ENCODE data around the gene MAT2A.

Gene MAT2A

GRCh38 chr2:85588645-85589044 is 49.7 kb downstream of the MAT2A start:
- H3K4me1 ChIP-seq (ENCODE audit: control insufficient read depth, insufficient read depth, low read depth, low read length) = peaks cover 34% of the 10 kb centered on the region
- H3K9me3 ChIP-seq (ENCODE audit: control insufficient read depth, low read length) = no peaks in the 10 kb centered on the region
- H2AFZ ChIP-seq (ENCODE audit: low read depth, low read length) = no peak overlapping the region
- no peak overlapping the region for H3K4me2 ChIP-seq (ENCODE audit: low read length, poor library complexity, severe bottlenecking)
- peak overlapping the region; percentile 18 for H3K27ac ChIP-seq (ENCODE audit: low read length, poor library complexity, severe bottlenecking)
- peaks cover 7 to 14% of the 10 kb centered on the region in 2 experiments for H3K36me3 ChIP-seq (ENCODE audit: control insufficient read depth in 1 of 2, insufficient read depth in 2 of 2, low read depth in 1 of 2, low read length in 2 of 2)
- H3K18ac ChIP-seq (ENCODE audit: low read depth in 1 of 2, low read length in 2 of 2) = no peak overlapping the region
- peak overlapping the region in 1 of 2 experiments; percentile 18 for H3K4ac ChIP-seq (ENCODE audit: low read depth in 1 of 2, low read length in 2 of 2)
- H3K9ac ChIP-seq (ENCODE audit: low read length) = no peak overlapping the region
- H3K79me1 ChIP-seq (replicated peaks; ENCODE audit: low read length, poor library complexity, severe bottlenecking) = peaks cover 3% of the 10 kb centered on the region
- H2BK120ac ChIP-seq (ENCODE audit: low read depth, low read length) = peak overlapping the region; percentile 9
- no peak for DNase-seq
- peak overlapping the region; percentile 65 to 70 for H2BK12ac ChIP-seq (ENCODE audit: low read length in 2 of 2)
- WGBS = 93% methylated on average over 4 of the region's 4 CpGs
- H3K4me3 ChIP-seq (ENCODE audit: insufficient read depth in 1 of 2, low read depth in 1 of 2, low read length in 2 of 2) = no peak overlapping the region
- peak overlapping the region; percentile 28 for H4K91ac ChIP-seq (ENCODE audit: low read length)
- no peaks in the 10 kb centered on the region for H3K27me3 ChIP-seq (ENCODE audit: control insufficient read depth in 1 of 2, insufficient read depth in 1 of 2, low read length in 2 of 2)
- no peak overlapping the region for H2BK15ac ChIP-seq (ENCODE audit: low read depth, poor library complexity, severe bottlenecking)
- H4K8ac ChIP-seq (ENCODE audit: low read length) = no peak overlapping the region
- peak overlapping the region; percentile 75 for H2AK5ac ChIP-seq (ENCODE audit: low read length, severe bottlenecking)
- no peak overlapping the region for H3K23ac ChIP-seq (ENCODE audit: low read length in 2 of 2)
- H3K14ac ChIP-seq (ENCODE audit: low read length in 2 of 2) = no peak overlapping the region
- no peak overlapping the region for H2BK5ac ChIP-seq (ENCODE audit: low read depth, low read length, poor library complexity, severe bottlenecking)

GRCh38 chr2:85589181-85589580 is 50.2 kb downstream of the MAT2A start:
- no peak for DNase-seq
- Histone ChIP-seq H3K18ac (ENCODE audit: low read depth in 1 of 2, low read length in 2 of 2) (no peak overlapping the region), H4K8ac (ENCODE audit: low read length) (no peak overlapping the region), H2BK15ac (ENCODE audit: low read depth, poor library complexity, severe bottlenecking) (no peak overlapping the region), H3K79me1 (replicated peaks; ENCODE audit: low read length, poor library complexity, severe bottlenecking) (peaks cover 5% of the 10 kb centered on the region), H3K4ac (ENCODE audit: low read depth in 1 of 2, low read length in 2 of 2) (no peak overlapping the region), H4K91ac (ENCODE audit: low read length) (no peak overlapping the region), H3K27me3 (ENCODE audit: control insufficient read depth in 1 of 2, insufficient read depth in 1 of 2, low read length in 2 of 2) (no peaks in the 10 kb centered on the region), H3K14ac (ENCODE audit: low read length in 2 of 2) (no peak overlapping the region), H3K36me3 (ENCODE audit: control insufficient read depth in 1 of 2, insufficient read depth in 2 of 2, low read depth in 1 of 2, low read length in 2 of 2) (peaks cover 7 to 13% of the 10 kb centered on the region in 2 experiments), H2BK12ac (ENCODE audit: low read length in 2 of 2) (peak overlapping the region in 1 of 2 experiments; percentile 56), H3K9me3 (ENCODE audit: control insufficient read depth, low read length) (no peaks in the 10 kb centered on the region), H2BK120ac (ENCODE audit: low read depth, low read length) (no peak overlapping the region), H2AFZ (ENCODE audit: low read depth, low read length) (no peak overlapping the region), H3K9ac (ENCODE audit: low read length) (no peak overlapping the region), H2BK5ac (ENCODE audit: low read depth, low read length, poor library complexity, severe bottlenecking) (no peak overlapping the region), H3K4me3 (ENCODE audit: insufficient read depth in 1 of 2, low read depth in 1 of 2, low read length in 2 of 2) (no peak overlapping the region), H2AK5ac (ENCODE audit: low read length, severe bottlenecking) (peak overlapping the region; percentile 56), H3K23ac (ENCODE audit: low read length in 2 of 2) (no peak overlapping the region), H3K4me2 (ENCODE audit: low read length, poor library complexity, severe bottlenecking) (no peak overlapping the region), H3K4me1 (ENCODE audit: control insufficient read depth, insufficient read depth, low read depth, low read length) (peaks cover 35% of the 10 kb centered on the region), H3K27ac (ENCODE audit: low read length, poor library complexity, severe bottlenecking) (peak overlapping the region; percentile 15)
- 95% methylated on average over 4 of the region's 4 CpGs for WGBS

DNA sequence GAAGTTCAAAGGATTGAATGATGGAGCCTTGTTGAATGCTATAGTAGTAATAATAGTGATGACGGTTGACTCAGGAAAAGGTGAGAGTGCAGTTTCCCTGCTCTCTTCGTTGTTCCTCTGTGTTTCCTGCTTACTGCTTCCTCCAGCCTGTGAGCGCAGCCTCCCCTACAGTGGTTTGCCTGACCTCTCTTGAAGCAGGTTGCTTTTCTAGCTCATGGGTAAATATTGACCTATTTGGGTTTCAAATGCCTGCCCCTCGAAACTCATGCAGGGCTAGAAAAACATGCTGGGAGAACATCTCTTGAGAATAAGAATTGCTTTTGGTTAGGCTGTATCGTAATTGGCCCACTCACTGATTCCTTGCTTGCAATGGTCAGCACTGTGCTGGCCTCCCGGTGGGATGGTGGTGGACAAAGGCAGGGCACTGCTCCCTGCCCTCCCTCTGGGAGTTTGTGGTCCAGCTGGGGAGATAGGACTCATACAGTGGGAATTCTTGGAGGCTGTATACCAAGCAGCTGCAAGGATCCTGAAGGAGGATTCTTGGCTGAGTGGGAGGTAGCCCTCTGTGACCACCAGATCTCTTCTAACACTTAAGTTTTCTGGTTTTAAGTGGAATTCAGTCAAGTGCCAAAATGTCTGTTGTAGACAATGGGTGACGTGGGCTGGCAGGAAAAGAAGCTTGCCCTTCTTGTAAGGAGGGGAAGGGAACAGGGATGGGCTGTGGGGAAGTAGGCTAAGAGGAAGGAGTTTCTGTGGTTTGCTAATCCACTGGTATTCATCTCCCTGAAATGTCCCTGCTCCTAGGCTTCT is 51.2 kb downstream of the MAT2A start:
- H4K8ac ChIP-seq (ENCODE audit: low read length) = peak overlapping the region; percentile 82
- no peaks in the 10 kb centered on the region for H3K9me3 ChIP-seq (ENCODE audit: control insufficient read depth, low read length)
- no peak overlapping the region for H3K14ac ChIP-seq (ENCODE audit: low read length in 2 of 2)
- H3K36me3 ChIP-seq (ENCODE audit: control insufficient read depth in 1 of 2, insufficient read depth in 2 of 2, low read depth in 1 of 2, low read length in 2 of 2) = peaks cover 7 to 9% of the 10 kb centered on the region in 2 experiments
- H2AFZ ChIP-seq (ENCODE audit: low read depth, low read length) = peak overlapping the region; percentile 10
- peak; percentile 86 for DNase-seq
- peak overlapping the region; percentile 44 to 45 for H2BK12ac ChIP-seq (ENCODE audit: low read length in 2 of 2)
- H2BK120ac ChIP-seq (ENCODE audit: low read depth, low read length) = no peak overlapping the region
- peak overlapping the region; percentile 20 to 54 for H3K4ac ChIP-seq (ENCODE audit: low read depth in 1 of 2, low read length in 2 of 2)
- peak overlapping the region in 1 of 2 experiments; percentile 47 for H3K4me3 ChIP-seq (ENCODE audit: insufficient read depth in 1 of 2, low read depth in 1 of 2, low read length in 2 of 2)
- no peak overlapping the region for H2BK5ac ChIP-seq (ENCODE audit: low read depth, low read length, poor library complexity, severe bottlenecking)
- H3K79me1 ChIP-seq (replicated peaks; ENCODE audit: low read length, poor library complexity, severe bottlenecking) = peaks cover 9% of the 10 kb centered on the region
- no peak overlapping the region for H3K23ac ChIP-seq (ENCODE audit: low read length in 2 of 2)
- WGBS = 52% methylated on average over 7 of the region's 7 CpGs
- peak overlapping the region; percentile 67 for H3K9ac ChIP-seq (ENCODE audit: low read length)
- H3K18ac ChIP-seq (ENCODE audit: low read depth in 1 of 2, low read length in 2 of 2) = peak overlapping the region; percentile 58 to 80
- H3K4me2 ChIP-seq (ENCODE audit: low read length, poor library complexity, severe bottlenecking) = no peak overlapping the region
- peak overlapping the region; percentile 62 for H3K27ac ChIP-seq (ENCODE audit: low read length, poor library complexity, severe bottlenecking)
- H2AK5ac ChIP-seq (ENCODE audit: low read length, severe bottlenecking) = no peak overlapping the region
- H3K27me3 ChIP-seq (ENCODE audit: control insufficient read depth in 1 of 2, insufficient read depth in 1 of 2, low read length in 2 of 2) = no peaks in the 10 kb centered on the region
- peak overlapping the region; percentile 68 for H4K91ac ChIP-seq (ENCODE audit: low read length)
- H2BK15ac ChIP-seq (ENCODE audit: low read depth, poor library complexity, severe bottlenecking) = no peak overlapping the region
- peaks cover 31% of the 10 kb centered on the region for H3K4me1 ChIP-seq (ENCODE audit: control insufficient read depth, insufficient read depth, low read depth, low read length)

GRCh38 chr2:85590950-85591349 is 52.0 kb downstream of the MAT2A start:
- H3K23ac ChIP-seq (ENCODE audit: low read length in 2 of 2) = no peak overlapping the region
- peaks cover 27% of the 10 kb centered on the region for H3K4me1 ChIP-seq (ENCODE audit: control insufficient read depth, insufficient read depth, low read depth, low read length)
- peak overlapping the region; percentile 43 for H2AK5ac ChIP-seq (ENCODE audit: low read length, severe bottlenecking)
- H3K9me3 ChIP-seq (ENCODE audit: control insufficient read depth, low read length) = no peaks in the 10 kb centered on the region
- 93% methylated on average over 2 of the region's 2 CpGs for WGBS
- H3K79me1 ChIP-seq (replicated peaks; ENCODE audit: low read length, poor library complexity, severe bottlenecking) = peaks cover 9% of the 10 kb centered on the region
- H2BK15ac ChIP-seq (ENCODE audit: low read depth, poor library complexity, severe bottlenecking) = no peak overlapping the region
- no peak for DNase-seq
- H3K18ac ChIP-seq (ENCODE audit: low read depth in 1 of 2, low read length in 2 of 2) = peak overlapping the region; percentile 57 to 72
- peak overlapping the region; percentile 68 for H4K8ac ChIP-seq (ENCODE audit: low read length)
- peak overlapping the region; percentile 67 for H3K9ac ChIP-seq (ENCODE audit: low read length)
- peaks cover 7 to 9% of the 10 kb centered on the region in 2 experiments for H3K36me3 ChIP-seq (ENCODE audit: control insufficient read depth in 1 of 2, insufficient read depth in 2 of 2, low read depth in 1 of 2, low read length in 2 of 2)
- H2AFZ ChIP-seq (ENCODE audit: low read depth, low read length) = no peak overlapping the region
- no peak overlapping the region for H3K4me2 ChIP-seq (ENCODE audit: low read length, poor library complexity, severe bottlenecking)
- peak overlapping the region; percentile 40 for H4K91ac ChIP-seq (ENCODE audit: low read length)
- H2BK12ac ChIP-seq (ENCODE audit: low read length in 2 of 2) = peak overlapping the region; percentile 70 to 72
- no peak overlapping the region for H3K14ac ChIP-seq (ENCODE audit: low read length in 2 of 2)
- no peaks in the 10 kb centered on the region for H3K27me3 ChIP-seq (ENCODE audit: control insufficient read depth in 1 of 2, insufficient read depth in 1 of 2, low read length in 2 of 2)
- peak overlapping the region in 1 of 2 experiments; percentile 52 for H3K4ac ChIP-seq (ENCODE audit: low read depth in 1 of 2, low read length in 2 of 2)
- H2BK5ac ChIP-seq (ENCODE audit: low read depth, low read length, poor library complexity, severe bottlenecking) = no peak overlapping the region
- H3K4me3 ChIP-seq (ENCODE audit: insufficient read depth in 1 of 2, low read depth in 1 of 2, low read length in 2 of 2) = peak overlapping the region in 1 of 2 experiments; percentile 47
- H3K27ac ChIP-seq (ENCODE audit: low read length, poor library complexity, severe bottlenecking) = peak overlapping the region; percentile 62
- H2BK120ac ChIP-seq (ENCODE audit: low read depth, low read length) = no peak overlapping the region
